ENCODE data around the gene PODXL.
A peak's percentile ranks its signal among the peaks of the same experiment; 100 is the strongest.
"Not testable (repeated sequence)": the region's sequence is repeated elsewhere in the genome, so short reads cannot be mapped to it uniquely, and the experiment has no call there.

PODXL gene

GRCh38 chr7:131511071-131511470 lies 45.4 kb downstream of the PODXL start:
- no peak for DNase-seq (ENCODE audit: low read depth)

GRCh38 chr7:131509781-131510180 lies 46.6 kb downstream of the PODXL start:
- no peak for DNase-seq (ENCODE audit: low read depth)

GRCh38 chr7:131508754-131509486 lies 47.5 kb downstream of the PODXL start:
- DNase-seq (ENCODE audit: low read depth), result no peak

- peak; percentile 71 for DNase-seq (ENCODE audit: low read depth)
Observed at GRCh38 chr7:131507592-131508331, 48.7 kb downstream of the PODXL start.

GRCh38 chr7:131506597-131506996 lies 49.8 kb downstream of the PODXL start:
- no peak for DNase-seq (ENCODE audit: low read depth)

- DNase-seq (ENCODE audit: low read depth), result no peak
Observed at GRCh38 chr7:131505636-131506557, 50.5 kb downstream of the PODXL start.

GRCh38 chr7:131505037-131505620 lies 51.3 kb downstream of the PODXL start:
- DNase-seq (ENCODE audit: low read depth), result not testable (repeated sequence)

GRCh38 chr7:131504157-131504899 lies 52.1 kb downstream of the PODXL start:
- no peak for DNase-seq (ENCODE audit: low read depth)

- DNase-seq (ENCODE audit: low read depth), result no peak
Observed at GRCh38 chr7:131503639-131504038, 52.8 kb downstream of the PODXL start.

GRCh38 chr7:131502810-131503508 lies 53.5 kb downstream of the PODXL start:
- no peak for DNase-seq (ENCODE audit: low read depth)

GRCh38 chr7:131501930-131502685 lies 54.3 kb downstream of the PODXL start:
- DNase-seq (ENCODE audit: low read depth), result no peak

- peak; percentile 16 for DNase-seq (ENCODE audit: low read depth)
Observed at GRCh38 chr7:131501422-131501821, 55.0 kb downstream of the PODXL start.

- DNase-seq (ENCODE audit: low read depth), result no peak
Observed at GRCh38 chr7:131500357-131500756, 56.1 kb downstream of the PODXL start.

GRCh38 chr7:131499801-131500200 lies 56.6 kb downstream of the PODXL start:
- no peak for DNase-seq (ENCODE audit: low read depth)

GRCh38 chr7:131498237-131498885 lies 58.1 kb downstream of the PODXL start:
- no peak for DNase-seq (ENCODE audit: low read depth)

- DNase-seq (ENCODE audit: low read depth), result no peak
Observed at GRCh38 chr7:131497454-131497853, 59.0 kb downstream of the PODXL start.

GRCh38 chr7:131495669-131496498 lies 60.5 kb downstream of the PODXL start:
- DNase-seq (ENCODE audit: low read depth), result no peak

GRCh38 chr7:131494182-131494581 lies 62.2 kb downstream of the PODXL start:
- DNase-seq (ENCODE audit: low read depth), result no peak
